OCI-LY1 (cell line): ENCODE results near the gene GPR183.

Experiments used
- H2AFZ ChIP-seq: fragments of 200-600 bp; sonication (generic), shearing (Covaris generic); 2 replicates; pipeline ENCODE4 v1.6.0; 2014; ENCODE audit warnings: antibody characterized with exemption, mild to moderate bottlenecking, low read length
- H3F3A ChIP-seq: fragments of 200-600 bp; sonication (generic), shearing (Covaris generic); 2 replicates; pipeline ENCODE4 v1.6.0; 2014; ENCODE audit warnings: mild to moderate bottlenecking, antibody characterized with exemption, low read length, moderate library complexity; ENCODE audit not compliant: insufficient read depth
- H3K27ac ChIP-seq: fragments of 200-600 bp; sonication (generic); 2 replicates; pipeline ENCODE4 v1.5.1; 2014; ENCODE audit warnings: low read length, mixed run types, mild to moderate bottlenecking, low read depth; ENCODE audit not compliant: poor library complexity, severe bottlenecking
- H3K27me3 ChIP-seq: fragments of 200-600 bp; sonication (generic); 2 replicates; pipeline ENCODE4 v1.6.0; 2014; ENCODE audit warnings: antibody characterized with exemption, mild to moderate bottlenecking, low read length, moderate library complexity; ENCODE audit not compliant: insufficient read depth
- H3K36me3 ChIP-seq: fragments of 200-600 bp; sonication (generic); 2 replicates; pipeline ENCODE4 v1.6.1; 2014; ENCODE audit warnings: mild to moderate bottlenecking, antibody characterized with exemption, low read length, moderate library complexity, mixed read lengths; ENCODE audit not compliant: insufficient read depth
- H3K4me1 ChIP-seq: fragments of 200-600 bp; sonication (generic); 2 replicates; pipeline ENCODE4 v1.5.1; 2014; ENCODE audit warnings: mild to moderate bottlenecking, low read length, moderate library complexity; ENCODE audit not compliant: insufficient read depth, severe bottlenecking
- H3K4me2 ChIP-seq: fragments of 200-600 bp; sonication (generic), shearing (Covaris generic); 2 replicates; pipeline ENCODE4 v1.6.1; 2014; ENCODE audit warnings: low read length
- H3K4me3 ChIP-seq: fragments of 200-600 bp; sonication (generic); 2 replicates; pipeline ENCODE4 v1.5.1; 2014; ENCODE audit warnings: low read length, low read depth, mild to moderate bottlenecking, mixed read lengths; ENCODE audit not compliant: poor library complexity, severe bottlenecking
- H3K79me2 ChIP-seq: fragments of 200-600 bp; shearing (Covaris generic); 2 replicates; pipeline ENCODE4 v1.6.1; 2016; ENCODE audit warnings: mixed run types, low read length, mixed read lengths; ENCODE audit not compliant: insufficient read depth
- H3K9ac ChIP-seq: fragments of 200-600 bp; sonication (generic), shearing (Covaris generic); 2 replicates; pipeline ENCODE4 v1.6.1; 2014; ENCODE audit warnings: mild to moderate bottlenecking, low read length, mixed read lengths
- H3K9me2 ChIP-seq: fragments of 200-600 bp; sonication (generic), shearing (Covaris generic); 2 replicates; pipeline ENCODE4 v1.6.1; 2014; ENCODE audit warnings: low read depth, mild to moderate bottlenecking, low read length, mixed read lengths
- H3K9me3 ChIP-seq: fragments of 200-600 bp; shearing (Covaris generic); 2 replicates; pipeline ENCODE4 v1.6.1; 2014; ENCODE audit warnings: low read length, mixed read lengths
- H4K20me1 ChIP-seq: fragments of 200-600 bp; sonication (generic), shearing (Covaris generic); 2 replicates; pipeline ENCODE4 v1.6.0; 2016; ENCODE audit warnings: mild to moderate bottlenecking, low read length; ENCODE audit not compliant: insufficient read depth
- CTCF ChIP-seq: fragments of 200-600 bp; sonication (generic), shearing (Covaris generic); IDR thresholded peaks from 2 replicates; pipeline ENCODE4 v1.5.1; 2017; ENCODE audit warnings: mild to moderate bottlenecking, antibody characterized with exemption, low read length, moderate library complexity, mixed read lengths
- EZH2 ChIP-seq: fragments of 200-600 bp; sonication (generic), shearing (Covaris generic); IDR thresholded peaks from 2 replicates; pipeline ENCODE4 v1.8.0; 2017; ENCODE audit warnings: borderline replicate concordance, mixed run types, mild to moderate bottlenecking, antibody characterized with exemption, low read length, moderate library complexity, mixed read lengths

GPR183 gene

GRCh38 chr13:99307648-99308339 lies 595 bp upstream of the GPR183 start:
- Histone ChIP-seq H3K27me3 (no peaks in the 10 kb centered on the region), H3K9me2 (no peaks in the 10 kb centered on the region), H4K20me1 (no peaks in the 10 kb centered on the region), H3F3A (0 out of 2 replicates have a peak, but pooled peaks cover 6% of the 10 kb centered on the region), H3K9me3 (no peaks in the 10 kb centered on the region), H3K79me2 (peaks cover 61% of the 10 kb centered on the region), H3K9ac (peak overlapping the region; percentile 95), H3K4me1 (peaks cover 75% of the 10 kb centered on the region), H3K4me3 (peak overlapping the region; percentile 92), H3K27ac (peak overlapping the region; percentile 85), H3K4me2 (peak overlapping the region; percentile 67), H2AFZ (no peak overlapping the region), H3K36me3 (peaks cover 42% of the 10 kb centered on the region)
- no peak for TF ChIP-seq EZH2
- no peak for TF ChIP-seq CTCF

DNA sequence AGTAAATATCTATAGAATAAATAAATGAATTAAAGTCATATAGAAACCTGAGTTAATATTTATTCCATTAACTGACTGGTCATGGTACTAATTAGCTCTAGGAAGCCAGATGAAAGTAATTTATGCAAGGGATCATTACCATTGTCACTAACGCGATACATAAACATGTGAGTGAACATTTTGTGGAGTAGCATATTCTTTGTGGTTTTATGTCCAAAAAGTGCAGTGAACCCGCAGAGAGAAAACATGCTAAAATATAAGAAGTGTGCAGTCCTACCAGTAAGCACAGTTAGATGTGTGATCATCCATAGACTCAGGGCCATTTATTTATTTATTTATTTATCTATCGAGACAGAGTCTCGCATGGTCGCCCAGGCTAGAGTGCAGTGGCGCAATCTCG lies 1.6 kb downstream of the GPR183 start:
- H3K27ac ChIP-seq: peak overlapping the region; percentile 85

DNA sequence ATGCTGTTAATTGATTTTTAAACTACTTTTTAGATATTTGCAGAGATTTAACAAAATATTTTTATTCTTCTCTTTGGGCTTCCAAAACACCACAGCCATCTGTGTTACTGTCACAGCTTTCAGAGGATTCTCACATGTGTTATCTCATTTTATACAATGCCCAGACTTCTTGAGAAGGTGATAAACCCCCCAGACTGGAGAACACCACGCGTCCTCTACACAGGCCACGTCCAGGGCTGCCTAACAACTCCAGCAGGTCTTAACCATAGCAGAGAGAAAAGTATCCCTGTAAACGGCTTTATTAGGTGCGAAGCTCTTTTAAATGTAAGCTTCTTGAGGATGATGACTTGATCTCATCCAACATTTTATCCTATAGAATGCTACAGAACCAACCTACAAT lies 2.0 kb downstream of the GPR183 start:
- H3K4me1 ChIP-seq: peaks cover 75% of the 10 kb centered on the region
- peaks cover 64% of the 10 kb centered on the region for H3K36me3 ChIP-seq
- H4K20me1 ChIP-seq: no peaks in the 10 kb centered on the region
- no peaks in the 10 kb centered on the region for H3K27me3 ChIP-seq
- peak overlapping the region; percentile 85 for H3K27ac ChIP-seq
- TF ChIP-seq EZH2 (no peak), CTCF (no peak)
- no peaks in the 10 kb centered on the region for H3K9me3 ChIP-seq
- no peaks in the 10 kb centered on the region for H3F3A ChIP-seq
- H3K9me2 ChIP-seq: no peaks in the 10 kb centered on the region
- H3K4me2 ChIP-seq: peak overlapping the region; percentile 67
- no peak overlapping the region for H2AFZ ChIP-seq
- peak overlapping the region; percentile 95 for H3K9ac ChIP-seq
- peak overlapping the region; percentile 92 for H3K4me3 ChIP-seq
- H3K79me2 ChIP-seq: peaks cover 87% of the 10 kb centered on the region

More for the DNA sequence above, 1.6 kb downstream of the GPR183 start:
- Histone ChIP-seq H3K4me2 (peak overlapping the region; percentile 67), H3K9ac (peak overlapping the region; percentile 95), H3K27me3 (no peaks in the 10 kb centered on the region), H3K79me2 (peaks cover 83% of the 10 kb centered on the region), H3K4me1 (peaks cover 75% of the 10 kb centered on the region), H3F3A (0 out of 2 replicates have a peak, but pooled peaks cover 2% of the 10 kb centered on the region), H3K9me3 (no peaks in the 10 kb centered on the region), H3K36me3 (peaks cover 60% of the 10 kb centered on the region), H4K20me1 (no peaks in the 10 kb centered on the region), H3K4me3 (peak overlapping the region; percentile 92), H3K9me2 (no peaks in the 10 kb centered on the region), H2AFZ (no peak overlapping the region)
- TF ChIP-seq CTCF: no peak
- no peak for TF ChIP-seq EZH2
